ENCODE measurements around the gene GAS2.
"Not testable (repeated sequence)": the region's sequence is repeated elsewhere in the genome, so short reads cannot be mapped to it uniquely, and the experiment has no call there.

The GAS2 gene

DNA sequence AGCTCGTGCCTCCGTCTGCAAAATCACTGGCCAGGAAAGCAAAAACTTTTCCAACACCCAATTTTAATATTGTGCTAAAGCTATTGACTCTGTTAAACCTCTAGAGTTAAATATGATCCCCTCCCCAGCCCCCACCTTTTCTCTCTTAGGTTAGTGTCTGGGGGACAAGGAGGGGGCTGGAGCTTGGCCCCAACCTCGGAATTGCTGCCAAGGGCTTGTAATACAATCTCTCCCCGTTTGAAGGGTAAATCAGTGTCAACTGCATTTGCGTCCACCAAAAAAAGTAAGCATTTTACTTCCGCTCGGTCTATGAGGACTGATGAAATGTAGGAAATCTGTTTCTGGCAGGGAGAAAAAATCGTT lies at the start of gene GAS2:
Gene GAS2, plus strand, starts transcription at position 287 of the 363 bp plus-strand sequence. CDS start 8,259 bp downstream, outside the sequence.
- no peak for DNase-seq

DNA sequence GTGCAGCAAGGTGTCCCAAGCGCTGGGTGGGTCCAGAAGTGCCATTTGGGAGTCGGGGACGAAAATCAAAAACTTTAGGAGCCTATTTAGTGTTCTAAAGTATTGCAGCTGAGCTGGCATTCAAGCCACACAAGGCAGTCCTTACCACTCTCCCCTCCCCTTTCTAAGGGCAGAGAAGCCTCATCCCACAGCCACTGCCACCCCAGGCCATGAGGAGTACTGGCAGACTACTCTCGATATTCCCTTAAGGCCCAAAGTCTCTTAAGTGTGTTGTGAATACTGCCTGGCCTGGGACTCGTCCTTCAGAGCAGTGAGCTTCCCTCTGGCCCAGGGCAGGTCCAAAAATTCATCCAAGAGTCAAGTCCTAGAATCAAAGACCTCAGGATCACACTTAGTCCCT lies 48.5 kb upstream of the GAS2 start:
- no peak for DNase-seq

DNA sequence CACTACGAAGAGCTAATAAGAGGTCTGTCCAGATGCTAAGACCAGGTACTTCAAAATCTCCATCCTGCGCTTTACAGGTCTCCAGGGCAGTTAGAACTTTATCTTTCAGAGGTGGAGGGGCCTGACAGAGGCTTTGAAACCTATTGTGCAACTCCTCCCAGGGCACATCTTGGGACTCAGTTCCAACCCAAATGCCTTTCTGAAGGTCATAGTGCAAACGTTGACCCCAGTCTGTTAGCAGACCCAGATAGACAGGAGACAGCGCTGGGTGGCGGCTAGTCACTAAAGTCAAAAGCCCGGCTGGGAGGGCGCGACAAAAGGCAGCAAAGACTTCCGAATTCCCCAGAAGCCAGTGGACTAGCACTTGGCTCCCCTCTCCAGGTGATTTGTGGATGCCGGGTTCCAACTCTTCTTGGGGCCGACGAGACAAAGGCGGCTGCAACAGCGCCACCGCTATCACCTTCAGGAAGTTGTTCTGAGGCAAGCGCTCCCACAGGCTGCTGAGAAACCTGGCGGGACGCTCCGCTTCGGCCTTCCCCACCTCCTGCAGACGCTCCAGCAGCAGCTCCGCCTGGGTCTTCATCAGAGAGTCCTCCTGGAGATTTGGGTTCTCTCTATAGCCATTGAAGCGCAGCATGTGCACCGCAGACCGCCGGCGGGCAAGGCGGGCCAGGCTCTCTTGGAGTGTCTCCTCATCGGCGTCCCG lies 41.5 kb upstream of the GAS2 start:
- peak; percentile 47 to 79 for DNase-seq

DNA sequence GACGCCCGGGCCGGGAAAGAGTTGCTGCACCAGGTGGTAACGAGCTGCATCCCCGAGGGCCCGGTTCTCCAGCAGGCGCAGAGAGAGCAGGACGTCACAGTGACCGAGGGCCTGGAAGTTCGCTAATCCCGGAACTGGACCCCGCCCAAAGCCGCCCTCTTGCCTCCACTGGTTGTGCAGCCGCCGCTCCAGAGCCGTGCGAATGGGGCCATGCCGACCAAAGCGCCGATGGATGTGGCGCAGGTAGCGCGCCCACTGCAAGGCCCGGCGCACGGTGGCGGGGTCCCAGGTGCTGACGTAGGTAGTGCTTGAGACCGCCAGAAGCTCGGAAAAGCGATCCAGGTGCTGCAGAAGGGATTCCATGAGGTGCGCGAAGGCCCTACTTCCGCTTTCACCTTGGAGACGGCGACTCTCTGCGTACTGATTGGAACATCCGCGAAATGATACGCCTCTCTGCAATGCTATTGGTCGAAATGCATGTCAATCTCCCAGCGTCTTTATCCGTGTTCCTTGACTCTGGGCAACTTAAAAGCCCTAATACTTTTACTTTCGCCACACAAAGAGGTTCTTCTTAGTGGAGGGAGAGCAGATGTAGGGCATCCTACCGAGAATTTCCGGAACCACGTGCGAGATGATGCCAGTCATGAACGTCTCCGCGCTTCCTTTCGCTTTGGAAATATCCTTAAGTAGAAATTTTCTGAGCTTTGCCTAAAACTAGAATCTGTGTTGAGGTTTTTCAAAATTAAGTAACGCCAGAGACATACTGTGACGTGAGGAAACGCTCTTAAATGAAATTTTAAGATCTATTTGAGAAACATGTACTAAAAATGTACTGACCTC lies 40.7 kb upstream of the GAS2 start, which contains the start of gene FANCF:
Gene FANCF, minus strand, starts transcription at position 376 of the 840 bp plus-strand sequence. Its CDS starts 13 bp downstream, at position 363.
- DNase-seq = peak; percentile 93 to 95

DNA sequence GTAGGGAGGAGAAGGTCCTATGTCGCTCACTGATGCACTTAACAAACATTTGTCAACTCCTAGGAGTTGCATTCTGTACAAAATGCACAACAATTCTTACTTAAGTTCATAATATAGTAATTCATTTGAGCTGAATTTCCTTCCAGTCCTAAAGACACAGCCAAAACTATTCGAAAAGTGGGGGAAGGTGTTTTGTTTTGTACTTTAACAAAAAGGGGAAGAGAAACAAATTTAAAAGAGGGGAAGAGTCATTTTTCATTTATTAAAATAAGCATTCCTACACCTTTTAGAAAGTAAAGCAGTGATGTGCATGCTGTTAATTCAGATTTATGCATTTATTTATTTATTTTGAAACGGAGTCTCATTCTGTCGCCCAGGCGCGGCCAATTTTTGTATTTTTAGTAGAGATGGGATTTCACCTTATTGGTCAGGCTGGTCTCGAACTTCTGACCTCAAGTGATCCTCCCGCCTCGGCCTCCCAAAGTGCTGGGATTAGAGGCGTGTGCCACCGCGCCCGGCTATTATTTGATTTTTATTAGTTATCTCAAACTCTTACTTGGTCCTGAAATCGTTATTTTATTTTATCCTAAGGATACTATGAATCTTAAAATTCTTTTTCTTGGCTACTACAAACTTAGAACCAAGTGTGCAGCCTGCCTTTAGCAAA lies 39.7 kb upstream of the GAS2 start:
- DNase-seq = no peak

DNA sequence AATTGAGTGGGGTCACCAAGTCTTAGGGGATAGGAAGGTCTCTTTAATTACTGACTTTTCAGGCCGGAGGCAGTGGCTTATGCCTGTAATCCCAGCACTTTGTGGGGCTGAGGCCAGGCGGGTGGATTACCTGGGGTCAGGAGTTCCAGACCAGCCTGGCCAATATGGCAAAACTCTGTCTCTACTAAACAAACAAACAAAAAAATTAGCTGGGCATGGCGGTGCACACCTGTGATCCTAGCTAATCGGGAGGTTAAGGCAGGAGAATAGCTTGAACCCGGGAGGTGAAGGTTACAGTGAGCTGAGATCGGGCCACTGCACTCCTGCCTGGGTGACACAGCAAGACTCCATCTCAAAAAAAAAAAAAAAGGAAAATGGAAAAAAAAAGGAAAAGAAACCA lies 39.0 kb upstream of the GAS2 start:
- DNase-seq = no peak

DNA sequence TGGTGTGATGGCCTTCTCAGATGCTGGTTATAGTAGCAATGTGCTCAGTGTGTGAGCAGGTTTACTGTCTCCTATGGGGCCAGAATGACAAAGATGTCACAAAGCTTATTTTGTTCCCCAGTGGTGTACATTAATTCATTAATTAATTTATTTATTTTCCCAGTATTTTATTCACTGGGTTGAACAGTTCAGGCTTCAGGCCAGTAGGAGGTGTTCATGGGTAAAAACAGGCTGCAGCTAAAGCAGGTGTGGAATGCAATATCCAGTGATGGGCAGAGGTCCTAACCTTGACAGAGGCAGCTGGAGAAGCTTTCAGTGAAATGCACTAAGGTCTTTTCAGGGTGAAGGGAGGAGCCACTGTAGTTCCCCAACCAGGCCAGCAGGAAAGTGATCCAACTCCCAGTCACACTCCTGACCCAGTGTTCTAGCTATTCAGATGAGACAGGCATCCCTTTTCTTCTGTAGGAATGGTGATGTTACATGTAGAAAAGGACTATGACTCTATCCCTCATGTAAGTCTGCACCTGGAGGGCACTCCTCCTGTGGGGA lies 33.0 kb upstream of the GAS2 start:
- no peak for DNase-seq

DNA sequence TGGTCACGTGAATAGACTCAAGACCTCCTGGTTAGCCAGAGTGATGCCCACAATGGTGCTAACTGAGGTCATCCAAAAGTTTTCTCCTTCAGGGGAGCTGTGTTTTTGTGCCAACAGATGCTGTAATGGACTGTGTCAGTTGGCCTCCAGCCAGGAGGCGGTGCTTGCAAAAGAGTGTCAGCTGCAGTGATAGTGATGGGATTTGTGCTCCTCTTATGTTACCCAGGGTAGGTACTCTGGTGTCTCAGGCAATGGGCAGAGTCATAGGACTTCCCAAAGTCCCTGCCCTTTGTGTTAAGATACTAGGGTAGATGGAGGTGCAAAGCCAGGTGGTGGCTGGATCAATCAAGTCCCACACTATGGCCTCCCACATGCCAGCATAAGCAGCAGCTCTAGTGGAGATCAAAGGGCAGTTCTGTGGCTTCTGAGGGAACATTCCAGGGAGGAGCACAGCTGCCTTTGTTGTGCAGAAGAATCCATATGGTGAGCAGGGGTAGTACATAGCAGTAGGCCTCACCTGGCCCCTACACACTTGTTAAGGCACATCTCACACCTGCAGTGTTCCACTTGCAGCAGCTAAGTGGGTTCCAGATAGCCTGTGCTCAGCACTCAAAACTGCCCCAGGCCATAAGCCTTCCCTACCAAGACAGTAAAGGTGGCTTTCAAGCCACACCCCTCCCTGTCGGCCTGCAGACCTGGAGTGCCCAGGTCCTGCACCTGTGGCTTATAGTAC lies 31.3 kb upstream of the GAS2 start:
- no peak for DNase-seq

DNA sequence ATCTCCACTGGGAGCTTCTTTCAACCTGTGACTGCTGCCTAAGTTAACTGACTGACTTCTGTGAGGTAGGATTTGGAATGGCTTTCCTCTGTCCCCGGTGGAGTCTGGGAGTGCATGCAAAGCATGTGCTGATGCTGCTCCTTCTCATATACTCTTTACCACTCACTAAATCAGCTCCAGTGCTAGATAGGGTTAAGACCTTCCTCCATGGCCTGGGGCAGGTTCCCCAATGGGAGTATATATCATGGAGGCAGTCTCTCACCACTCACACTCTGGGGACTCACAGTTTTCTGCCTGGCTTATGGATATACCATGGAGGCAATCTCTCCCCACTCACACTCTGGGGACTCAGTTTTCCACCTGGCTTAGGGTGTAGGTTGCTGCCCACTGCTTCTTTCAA lies 30.7 kb upstream of the GAS2 start:
- no peak for DNase-seq

DNA sequence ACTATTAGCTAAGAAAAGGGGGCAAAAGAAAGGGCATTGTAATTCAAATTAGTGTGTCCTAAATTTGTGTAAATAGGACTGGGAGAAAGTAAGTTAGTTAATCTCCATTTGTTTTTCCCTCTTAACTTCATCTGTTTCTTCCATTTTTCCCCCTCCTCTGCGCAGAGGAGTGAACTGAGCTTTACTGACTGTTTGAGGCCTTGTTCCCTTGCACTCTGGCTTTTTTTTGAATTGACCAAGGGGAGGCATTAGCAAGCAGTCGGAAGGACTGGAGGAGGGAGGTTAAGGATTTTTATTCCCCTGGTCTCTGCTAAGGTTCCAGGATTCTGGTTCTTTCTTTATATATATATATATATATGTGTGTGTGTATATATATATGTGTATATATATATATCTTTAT lies 25.5 kb upstream of the GAS2 start:
- no peak for DNase-seq

DNA sequence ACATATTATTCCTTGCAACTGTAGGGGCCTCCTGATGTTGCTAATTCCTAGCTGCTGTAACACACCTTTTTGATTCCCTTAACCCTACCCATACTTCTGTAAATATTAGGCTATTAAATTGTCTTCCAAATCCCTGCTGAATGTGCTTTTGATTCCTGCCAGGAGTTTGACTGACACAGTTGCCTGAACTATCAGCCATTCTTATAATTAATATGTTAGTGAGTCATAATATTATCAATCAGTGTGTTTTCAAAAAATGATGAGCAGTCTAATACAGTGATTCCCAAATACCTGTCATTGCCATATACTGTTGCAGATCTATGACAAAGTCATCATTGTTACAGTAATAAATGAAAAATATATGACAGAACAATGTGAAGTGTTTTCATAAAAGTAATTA lies 24.9 kb upstream of the GAS2 start:
- no peak for DNase-seq

DNA sequence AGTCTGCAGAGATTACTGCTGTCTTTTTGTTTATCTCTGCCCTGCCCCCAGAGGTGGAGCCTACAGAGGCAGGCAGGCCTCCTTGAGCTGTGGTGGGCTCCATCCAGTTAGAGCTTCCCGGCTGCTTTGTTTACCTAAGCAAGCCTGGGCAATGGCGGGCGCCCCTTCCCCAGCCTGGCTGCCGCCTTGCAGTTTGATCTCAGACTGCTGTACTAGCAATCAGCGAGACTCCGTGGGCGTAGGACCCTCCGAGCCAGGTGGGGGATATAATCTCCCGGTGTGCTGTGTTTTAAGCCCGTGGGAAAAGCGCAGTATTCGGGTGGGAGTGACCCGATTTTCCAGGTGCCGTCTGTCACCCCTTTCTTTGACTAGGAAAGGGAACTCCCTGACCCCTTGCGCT lies 14.1 kb upstream of the GAS2 start:
- not testable (repeated sequence) for DNase-seq

DNA sequence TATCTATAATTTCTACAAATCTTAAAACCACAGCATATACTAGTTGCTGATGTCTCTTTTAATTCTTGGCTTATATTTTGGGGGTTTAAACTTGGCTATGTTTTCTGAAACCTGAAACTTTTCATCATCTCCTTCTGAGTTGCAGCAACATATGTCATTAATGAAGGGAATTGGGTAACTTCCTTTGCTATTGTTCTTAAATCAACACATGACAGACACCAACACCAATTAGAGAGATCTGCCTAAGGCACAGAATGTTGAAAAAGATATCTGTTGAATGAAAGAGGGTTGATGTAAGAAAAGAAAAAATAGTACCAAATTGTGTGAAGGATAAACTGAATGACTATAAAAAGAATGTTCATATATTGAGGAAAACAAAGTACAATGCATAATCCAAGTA lies 10.3 kb upstream of the GAS2 start:
- DNase-seq = no peak

DNA sequence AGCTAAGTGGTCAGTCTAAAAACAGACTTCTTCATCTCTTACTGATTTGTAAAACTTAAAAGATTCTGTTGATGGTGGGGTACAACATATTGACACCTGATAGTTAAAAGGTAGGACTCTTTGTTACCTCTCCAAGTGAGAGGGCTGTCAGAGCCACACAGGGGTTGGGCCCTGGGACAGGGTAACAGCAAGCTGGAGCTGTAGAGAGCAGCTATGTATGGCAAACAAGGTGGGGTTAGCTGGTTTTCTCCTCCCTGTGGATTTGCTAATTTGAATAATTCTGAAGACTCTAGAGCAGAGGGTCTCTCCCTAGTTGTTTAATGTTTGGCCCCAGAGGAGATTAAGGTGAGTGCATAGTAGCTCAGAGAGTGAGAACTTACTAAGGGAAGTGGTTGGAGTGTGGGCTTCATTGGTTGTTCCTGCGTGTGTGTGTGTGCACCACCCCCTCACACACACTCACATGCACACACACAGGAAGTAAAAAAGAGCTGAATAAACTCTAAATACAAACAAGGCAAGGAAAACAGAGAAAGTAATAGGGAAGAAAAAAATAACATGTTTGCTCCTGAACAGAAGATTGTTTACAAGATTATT lies 9.2 kb upstream of the GAS2 start:
- no peak for DNase-seq

DNA sequence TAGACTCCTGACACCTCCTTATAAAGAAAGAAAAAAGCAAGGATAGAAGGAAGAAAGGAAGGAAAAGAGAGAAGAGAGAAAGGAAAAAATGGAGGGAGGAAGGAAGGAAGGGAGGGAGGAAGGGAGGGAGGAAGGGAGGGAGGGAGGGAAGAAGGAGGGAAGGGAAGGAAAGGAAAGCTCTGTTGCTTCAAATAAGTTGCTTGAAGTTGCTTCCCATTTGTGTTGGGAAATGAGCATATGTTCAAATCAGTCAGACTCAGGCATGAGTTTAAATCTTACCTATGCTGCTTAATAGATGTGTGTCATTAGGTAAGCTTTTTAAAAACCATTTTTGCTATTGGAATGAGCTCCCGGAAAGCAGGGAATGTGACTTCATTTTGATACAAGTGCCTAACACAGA lies 6.6 kb upstream of the GAS2 start:
- no peak for DNase-seq

DNA sequence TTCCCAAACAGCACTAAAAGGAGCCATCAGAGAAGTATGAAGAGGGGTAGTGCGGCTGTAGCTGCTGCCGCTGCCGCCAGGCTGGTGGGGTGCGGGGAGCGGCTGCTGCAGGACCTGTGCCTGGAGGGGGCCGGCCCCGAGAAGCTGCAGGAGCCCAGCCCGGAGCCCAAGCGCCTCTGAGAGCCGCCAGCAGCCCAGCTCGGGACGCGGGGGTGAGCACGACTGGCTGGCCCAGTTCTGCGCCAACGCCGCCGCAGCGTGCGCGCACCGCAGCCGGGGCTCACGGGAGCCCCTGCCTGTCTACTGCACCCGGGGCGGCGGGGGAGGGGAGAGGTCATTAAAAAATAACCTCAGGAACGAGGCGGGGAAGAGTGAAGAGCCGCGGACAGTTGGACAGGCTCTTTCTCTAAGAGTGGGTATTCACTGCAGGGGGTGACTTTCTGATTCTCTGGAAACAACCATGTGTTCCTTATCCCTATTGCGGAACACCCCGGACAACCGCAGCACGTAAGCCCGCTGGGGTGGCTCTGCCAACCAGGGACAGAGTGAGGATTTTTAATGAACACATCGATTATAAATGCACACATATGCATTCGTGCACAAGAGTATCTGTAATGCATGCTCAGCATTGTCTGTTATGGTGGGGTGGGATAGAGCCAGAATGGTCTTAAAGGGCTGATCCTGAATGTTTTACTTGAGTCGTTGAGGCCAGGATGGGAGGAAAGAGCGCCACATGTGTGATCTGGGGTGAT lies 453 bp downstream of the GAS2 start:
- peak; percentile 30 to 32 for DNase-seq

DNA sequence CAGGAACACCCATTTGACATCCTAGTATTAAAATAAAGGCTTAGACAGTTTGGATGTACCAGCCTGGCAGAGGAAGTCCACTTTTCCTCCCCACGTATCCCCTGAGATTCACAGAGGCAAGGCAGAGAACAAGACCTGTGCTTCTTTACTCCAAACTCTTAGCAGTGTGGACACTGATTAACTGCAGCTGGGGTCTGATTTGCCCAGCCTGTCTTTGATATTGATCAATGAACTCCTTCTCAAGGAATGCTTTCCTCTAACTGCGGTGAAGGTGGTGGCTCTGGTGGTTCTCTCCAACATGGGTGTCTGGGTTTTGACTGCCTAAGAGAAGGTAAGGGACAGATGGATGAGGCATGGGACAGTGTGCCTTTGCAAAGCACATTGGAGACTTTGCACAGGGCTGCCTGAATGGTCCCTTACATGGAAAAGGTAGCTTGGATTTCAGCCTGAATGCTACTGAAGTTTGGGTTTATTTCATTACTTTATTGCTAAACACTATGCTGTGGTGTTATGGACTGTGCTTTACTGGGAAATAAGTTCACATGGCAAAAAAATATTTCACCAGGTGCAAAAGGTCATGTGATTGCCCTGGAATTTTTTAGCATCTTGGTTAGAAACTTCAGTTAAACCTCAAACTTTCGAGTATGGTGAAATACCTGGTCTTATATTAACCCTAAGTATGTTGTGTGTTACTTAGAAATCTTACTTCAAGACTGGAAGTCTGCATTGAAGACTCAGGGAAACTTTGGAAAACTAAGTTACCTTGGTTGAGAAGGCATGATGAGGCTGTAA lies 1.8 kb downstream of the GAS2 start:
- no peak for DNase-seq

DNA sequence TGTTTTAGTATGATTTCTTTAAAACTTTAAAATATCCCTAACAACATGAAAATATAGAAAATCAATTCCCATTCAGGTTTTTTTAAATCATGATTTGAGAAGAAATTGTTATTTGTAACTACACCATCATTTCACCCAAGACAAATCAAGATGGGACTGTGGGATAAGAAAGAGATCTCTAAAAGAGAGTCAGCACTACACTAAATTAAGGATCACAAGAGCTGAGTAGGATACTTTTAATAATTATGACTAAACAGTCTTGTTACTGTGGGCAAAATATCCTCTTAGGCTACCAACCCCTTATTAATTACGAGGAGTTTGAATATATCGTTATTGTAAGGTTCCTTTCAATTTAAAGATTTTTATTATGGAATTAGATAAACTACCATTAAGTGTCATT lies 3.0 kb downstream of the GAS2 start:
- DNase-seq = no peak

DNA sequence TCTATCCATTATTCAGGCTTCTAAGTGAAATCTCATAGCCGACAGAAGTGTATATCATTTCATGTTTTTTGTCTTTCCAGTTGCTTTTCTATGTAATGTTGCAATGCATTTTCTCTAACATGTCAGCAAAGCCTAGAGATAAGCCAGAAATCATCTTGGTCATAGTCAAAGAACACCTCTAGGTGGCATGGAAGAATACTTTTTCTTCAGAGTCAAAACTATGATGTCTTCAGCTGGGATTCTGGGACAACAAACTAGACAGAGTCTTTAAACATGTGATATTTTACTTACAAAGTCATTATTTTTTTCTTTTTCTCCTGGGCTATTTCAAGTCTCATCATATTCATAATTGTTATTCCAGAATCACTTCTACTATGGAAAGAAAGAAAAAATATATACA lies 4.4 kb downstream of the GAS2 start:
- peak in 1 of 2 donors; percentile 30 for DNase-seq

DNA sequence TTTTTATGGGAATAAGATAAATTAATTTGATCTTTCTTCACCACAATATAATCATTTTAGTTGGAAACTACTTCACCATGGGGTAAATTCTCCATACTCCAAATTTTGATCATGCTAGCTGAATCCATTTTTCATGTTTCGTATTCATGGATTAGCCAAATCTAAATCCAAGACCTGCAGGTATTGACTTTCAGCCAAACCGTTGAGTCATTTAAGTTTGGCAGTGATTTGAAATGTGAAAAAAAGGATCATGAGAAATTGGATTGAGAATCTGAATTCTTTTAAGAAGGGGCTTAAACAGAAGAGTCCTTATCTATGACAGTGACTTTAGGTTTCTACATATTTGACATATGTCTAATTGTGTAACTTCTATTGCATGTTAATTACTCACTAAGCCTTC lies 5.3 kb downstream of the GAS2 start:
- DNase-seq = no peak

Measured in hippocampal formation (tissue), 2 donors.